DOHH2 (cell line): ENCODE results near the gene UGT1A3.

Experiments
- CTCF ChIP-seq: fragments of 200-600 bp; sonication (generic); IDR thresholded peaks from one replicate; pipeline ENCODE4 v1.5.1; 2014; ENCODE audit warnings: antibody characterized with exemption, mild to moderate bottlenecking, low read depth, low read length; ENCODE audit not compliant: poor library complexity, severe bottlenecking
- EZH2phosphoT487 ChIP-seq: fragments of 200-600 bp; sonication (generic); IDR thresholded peaks from 2 replicates; pipeline ENCODE4 v1.6.1; 2017; ENCODE audit warnings: borderline replicate concordance, mild to moderate bottlenecking, antibody characterized with exemption, low read length, moderate library complexity, mixed read lengths

DNA sequence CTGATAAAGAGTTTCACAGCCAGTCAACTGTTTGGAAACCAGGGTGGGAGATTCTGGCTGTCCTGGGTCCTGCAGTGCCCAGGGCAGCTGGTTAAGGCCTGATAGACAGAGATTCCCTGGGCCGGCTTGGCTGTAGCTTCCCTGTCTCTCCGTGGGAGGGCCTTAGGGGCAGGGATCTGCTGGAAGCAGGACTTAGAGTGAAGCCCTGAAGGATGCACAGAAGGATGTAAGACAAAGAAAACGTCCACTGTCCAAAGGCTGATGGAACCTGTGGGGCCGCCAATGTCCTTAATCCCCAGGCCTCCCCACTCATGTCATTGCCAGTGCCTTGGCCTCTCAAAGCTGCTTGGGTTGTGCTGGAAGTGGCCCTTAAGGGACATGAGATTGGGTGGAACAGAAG lies 82.2 kb downstream of the UGT1A3 start:
- no peak for TF ChIP-seq EZH2phosphoT487
- no peak for TF ChIP-seq CTCF
